ENCODE data around the gene HNRNPAB. TPM values are rescaled to one million over a fixed set of nuclear protein-coding genes. Genes with fewer than 3 reads are reported as not detected.

Gene HNRNPAB
- total and polyA plus RNA-seq, 9 of the 15 experiments (the other 6 are each of a cell fraction or from before 2014, with no cell fraction given): 34.6 to 425 (median 236) TPM

DNA sequence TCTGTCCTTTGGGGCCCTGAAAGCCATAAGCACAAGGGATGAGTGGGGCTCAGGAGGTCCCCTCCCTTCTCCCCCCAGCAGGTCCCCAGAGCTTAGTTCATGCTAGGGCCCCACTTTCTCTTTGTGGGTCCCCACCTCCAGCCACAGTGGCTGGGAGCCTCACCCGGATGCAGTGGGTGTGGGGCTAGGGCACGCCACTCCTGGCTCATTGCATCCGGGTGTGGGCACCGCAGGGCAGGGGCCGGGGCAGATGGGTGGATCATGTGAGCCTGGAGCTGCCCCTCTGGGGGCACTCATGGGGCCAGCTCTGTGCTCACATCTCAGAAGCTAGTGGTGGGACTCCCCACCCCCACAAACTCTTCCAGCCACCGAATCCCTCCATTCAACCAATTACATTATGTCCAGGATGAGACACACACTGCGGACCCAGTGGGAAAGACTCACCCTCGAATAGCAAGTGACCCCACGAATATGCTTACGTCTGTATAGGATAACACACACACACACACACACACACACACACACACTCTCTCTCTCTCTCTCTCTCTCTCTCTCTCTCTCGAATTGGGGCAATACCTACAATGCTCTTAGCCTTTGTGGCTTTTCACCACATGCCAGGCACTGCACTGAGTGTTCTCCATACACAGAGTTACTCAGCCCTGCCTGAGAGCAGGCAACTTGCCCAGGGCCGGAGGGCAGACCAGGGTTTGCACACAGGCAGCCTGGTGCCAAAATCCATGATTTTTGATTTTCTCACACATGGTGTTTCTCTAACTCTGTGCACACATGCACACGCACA is 45.1 kb downstream of the HNRNPAB start (continued):
- no peak for TF ChIP-seq NFIC (IDR thresholded peaks at IDR 0.05)
- TF ChIP-seq BACH1 (tag; IDR thresholded peaks at IDR 0.05): no peak
- TF ChIP-seq ZNF197 (CRISPR knock-in tag; IDR thresholded peaks at IDR 0.05; ENCODE audit: low read depth): no peak
- no peak for TF ChIP-seq POLR2G (IDR thresholded peaks at IDR 0.05; ENCODE audit: low read depth, low read length)
- TF ChIP-seq, protein P1, sequence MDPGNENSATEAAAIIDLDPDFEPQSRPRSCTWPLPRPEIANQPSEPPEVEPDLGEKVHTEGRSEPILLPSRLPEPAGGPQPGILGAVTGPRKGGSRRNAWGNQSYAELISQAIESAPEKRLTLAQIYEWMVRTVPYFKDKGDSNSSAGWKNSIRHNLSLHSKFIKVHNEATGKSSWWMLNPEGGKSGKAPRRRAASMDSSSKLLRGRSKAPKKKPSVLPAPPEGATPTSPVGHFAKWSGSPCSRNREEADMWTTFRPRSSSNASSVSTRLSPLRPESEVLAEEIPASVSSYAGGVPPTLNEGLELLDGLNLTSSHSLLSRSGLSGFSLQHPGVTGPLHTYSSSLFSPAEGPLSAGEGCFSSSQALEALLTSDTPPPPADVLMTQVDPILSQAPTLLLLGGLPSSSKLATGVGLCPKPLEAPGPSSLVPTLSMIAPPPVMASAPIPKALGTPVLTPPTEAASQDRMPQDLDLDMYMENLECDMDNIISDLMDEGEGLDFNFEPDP (CRISPR knock-in tag; IDR thresholded peaks at IDR 0.05): no peak
- TF ChIP-seq ZNF274 (IDR thresholded peaks at IDR 0.05; ENCODE audit: borderline replicate concordance, low read depth, low read length): no peak
- TF ChIP-seq TCF7L2 (IDR thresholded peaks at IDR 0.05; ENCODE audit: low read depth, low read length): no peak
- no peak for TF ChIP-seq CBX8 (IDR thresholded peaks at IDR 0.05; ENCODE audit: borderline replicate concordance, extremely low read depth, low read depth, low read length, poor library complexity, severe bottlenecking)
- no peak for TF ChIP-seq NFATC3 (IDR thresholded peaks at IDR 0.05)

Measured in K562 (cell line).